ENCODE results near the gene PCLO. TPM values are rescaled to one million over a fixed set of nuclear protein-coding genes. Genes with fewer than 3 reads are reported as not detected.

The PCLO gene
- total RNA-seq, 1 experiment from 2014 or later = 3.1 TPM

DNA sequence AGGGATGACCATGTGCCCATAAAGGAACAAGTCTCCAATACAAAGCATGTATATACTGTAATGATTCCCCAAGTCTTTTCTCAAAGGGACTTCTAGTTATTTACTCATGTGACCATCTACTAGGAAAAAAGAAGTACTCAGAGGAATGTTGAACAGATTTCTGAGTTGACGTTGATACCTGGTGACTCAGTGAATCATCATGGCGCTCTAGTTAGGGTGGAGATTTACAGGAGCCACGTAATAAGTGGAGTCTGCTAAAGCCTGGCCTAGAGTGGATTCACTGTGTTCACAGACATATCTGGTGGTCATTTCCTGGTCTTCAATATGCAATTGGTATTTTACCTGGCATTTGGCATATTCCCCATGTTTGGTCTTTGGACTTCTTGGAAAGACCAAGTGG is 416.9 kb downstream of the PCLO start:
- Histone ChIP-seq H3K4me2 (ENCODE audit: insufficient read depth, insufficient read length, low read length) (no peak overlapping the region), H4K8ac (replicated peaks; ENCODE audit: insufficient read length, low read depth, low read length) (no peak overlapping the region), H3K27ac (ENCODE audit: insufficient read length, low read depth, low read length) (no peak overlapping the region), H2AFZ (ENCODE audit: low read length) (no peak overlapping the region), H2BK120ac (ENCODE audit: low read depth, low read length, poor library complexity, severe bottlenecking) (no peak overlapping the region), H2BK20ac (ENCODE audit: low read depth, low read length, poor library complexity, severe bottlenecking) (no peak overlapping the region), H3K9ac (ENCODE audit: extremely low read depth, insufficient read length, low read length) (no peak overlapping the region), H3K4me1 (ENCODE audit: insufficient read depth, low read length) (peaks cover 2% of the 10 kb centered on the region; the same call in 1 of the 2 replicates), H2BK12ac (ENCODE audit: insufficient read length, low read depth, low read length) (no peak overlapping the region), H3K14ac (ENCODE audit: insufficient read depth, low read length) (no peak overlapping the region), H4K91ac (ENCODE audit: insufficient read length, low read depth, low read length) (no peak overlapping the region), H3K56ac (ENCODE audit: insufficient read length, low read depth, low read length) (no peak overlapping the region), H3T11ph (ENCODE audit: low read length) (no peak overlapping the region), H4K5ac (ENCODE audit: insufficient read length, low read depth, low read length) (no peak overlapping the region), H3K27me3 (ENCODE audit: insufficient read depth, low read length) (no peaks in the 10 kb centered on the region), H3K18ac (ENCODE audit: insufficient read length, low read depth, low read length) (no peak overlapping the region), H2BK5ac (ENCODE audit: insufficient read length, low read length) (no peak overlapping the region), H3K9me3 (ENCODE audit: control insufficient read depth, low read depth, low read length) (no peaks in the 10 kb centered on the region), H3K23me2 (ENCODE audit: insufficient read length, low read depth, low read length, poor library complexity, severe bottlenecking) (no peaks in the 10 kb centered on the region), H2BK15ac (ENCODE audit: low read depth, low read length) (no peak overlapping the region), H3K79me1 (ENCODE audit: insufficient read depth, low read depth, low read length, poor library complexity, severe bottlenecking) (no peaks in the 10 kb centered on the region), H3K79me2 (ENCODE audit: insufficient read depth, low read length) (no peaks in the 10 kb centered on the region), H3K23ac (ENCODE audit: insufficient read length, low read depth, low read length) (no peak overlapping the region), H2AK5ac (ENCODE audit: insufficient read length, low read length) (no peak overlapping the region), H3K4ac (ENCODE audit: low read depth, low read length) (no peak overlapping the region), H4K20me1 (ENCODE audit: control insufficient read depth, insufficient read depth, insufficient read length) (no peaks in the 10 kb centered on the region)
- Mint-ChIP-seq H3K4me1 (peaks cover 25 to 32% of the 10 kb centered on the region in 2 experiments), H3K9me3 (no peaks in the 10 kb centered on the region), H3K4me3 (no peak overlapping the region), H3K27ac (no peak overlapping the region), H3K27me3 (ENCODE audit: low read depth) (no peaks in the 10 kb centered on the region; the same call in 1 of the 2 replicates), H3K36me3 (ENCODE audit: insufficient read depth in 1 of 3, low read depth in 3 of 3) (peaks cover 0 to 8% (median 1%) of the 10 kb centered on the region in 3 experiments; a peak in 3 of 7 replicates)
- TF ChIP-seq, protein P1, sequence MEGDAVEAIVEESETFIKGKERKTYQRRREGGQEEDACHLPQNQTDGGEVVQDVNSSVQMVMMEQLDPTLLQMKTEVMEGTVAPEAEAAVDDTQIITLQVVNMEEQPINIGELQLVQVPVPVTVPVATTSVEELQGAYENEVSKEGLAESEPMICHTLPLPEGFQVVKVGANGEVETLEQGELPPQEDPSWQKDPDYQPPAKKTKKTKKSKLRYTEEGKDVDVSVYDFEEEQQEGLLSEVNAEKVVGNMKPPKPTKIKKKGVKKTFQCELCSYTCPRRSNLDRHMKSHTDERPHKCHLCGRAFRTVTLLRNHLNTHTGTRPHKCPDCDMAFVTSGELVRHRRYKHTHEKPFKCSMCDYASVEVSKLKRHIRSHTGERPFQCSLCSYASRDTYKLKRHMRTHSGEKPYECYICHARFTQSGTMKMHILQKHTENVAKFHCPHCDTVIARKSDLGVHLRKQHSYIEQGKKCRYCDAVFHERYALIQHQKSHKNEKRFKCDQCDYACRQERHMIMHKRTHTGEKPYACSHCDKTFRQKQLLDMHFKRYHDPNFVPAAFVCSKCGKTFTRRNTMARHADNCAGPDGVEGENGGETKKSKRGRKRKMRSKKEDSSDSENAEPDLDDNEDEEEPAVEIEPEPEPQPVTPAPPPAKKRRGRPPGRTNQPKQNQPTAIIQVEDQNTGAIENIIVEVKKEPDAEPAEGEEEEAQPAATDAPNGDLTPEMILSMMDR (conservative IDR thresholded peaks at IDR 0.05) = no peak
- DNase-seq = no peak
- no CpG with 5 or more reads among the region's 3 CpGs for WGBS (ENCODE audit: extremely low coverage, insufficient read length, low lambda C conversion rate)
